ENCODE data around the gene HHAT.
A peak's percentile ranks its signal among the peaks of the same experiment; 100 is the strongest.

HHAT gene

GRCh38 chr1:210328746-210329503, at the start of gene HHAT:
TSS of gene HHAT (plus strand) at chr1:210328902. CDS start at chr1:210348976, 20,074 bp downstream.
- in situ Hi-C loops (cut with HindIII; ENCODE audit: low pct_unique_long_range_greater_than_20kb, low sequenced_read_pairs), result no loop called here
- 0 out of 2 replicates have a peak, but pooled peaks have one; percentile 31 for TF ChIP-seq JUND (IDR thresholded peaks at IDR 0.05; ENCODE audit: low read depth)
- DNase-seq (ENCODE audit: low read depth in 1 of 2, low spot score in 1 of 2), result peak; percentile 90 to 92

DNA sequence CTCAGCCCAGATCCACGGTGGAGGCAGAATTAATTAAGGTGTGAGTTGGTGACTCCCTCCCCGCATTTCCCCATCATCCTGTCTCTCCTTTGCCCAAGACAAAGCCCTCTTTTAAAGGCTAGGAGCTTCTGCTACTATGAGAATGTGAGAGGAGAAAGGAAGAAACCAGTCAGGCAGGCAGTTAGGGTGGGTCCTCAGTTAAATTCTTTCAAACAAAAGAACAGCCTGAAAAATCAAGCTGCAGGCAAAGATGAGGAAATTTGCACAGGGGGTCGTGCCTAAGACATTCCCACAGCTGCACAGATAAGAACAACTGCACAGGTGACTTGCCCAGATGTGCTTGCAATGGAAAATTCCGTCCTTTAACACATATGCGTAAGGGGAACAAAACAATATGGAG, 48.5 kb upstream of the HHAT start:
- no peak for DNase-seq (ENCODE audit: low read depth in 1 of 2, low spot score in 1 of 2)
- in situ Hi-C loops (cut with HindIII; ENCODE audit: low pct_unique_long_range_greater_than_20kb, low sequenced_read_pairs), result no loop called here
- TF ChIP-seq JUND (IDR thresholded peaks at IDR 0.05; ENCODE audit: low read depth), result no peak

DNA sequence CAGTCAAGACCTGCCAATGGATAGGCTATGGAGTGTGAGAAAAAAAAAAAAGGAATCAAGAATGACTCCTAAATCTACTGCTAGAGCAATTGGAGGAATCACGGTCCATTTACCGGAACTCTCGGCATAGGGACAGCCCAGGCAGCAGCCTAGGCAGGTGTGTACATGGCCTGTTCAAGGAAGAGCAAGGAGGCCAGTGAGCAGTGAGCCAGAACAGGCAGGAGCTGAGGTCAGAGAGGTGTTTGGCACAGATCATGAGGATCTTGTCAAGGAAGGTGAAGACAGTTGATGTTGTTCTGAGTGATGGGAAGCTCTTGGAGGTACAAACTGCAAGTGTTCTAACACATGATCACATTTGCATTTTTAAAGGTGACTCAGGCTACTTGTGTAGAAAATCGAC, 40.6 kb upstream of the HHAT start:
- in situ Hi-C loops (cut with HindIII; ENCODE audit: low pct_unique_long_range_greater_than_20kb, low sequenced_read_pairs), result no loop called here
- no peak for TF ChIP-seq JUND (IDR thresholded peaks at IDR 0.05; ENCODE audit: low read depth)
- no peak for DNase-seq (ENCODE audit: low read depth in 1 of 2, low spot score in 1 of 2)

- in situ Hi-C loops (cut with HindIII; ENCODE audit: low pct_unique_long_range_greater_than_20kb, low sequenced_read_pairs), result no loop called here
- no peak for DNase-seq (ENCODE audit: low read depth in 1 of 2, low spot score in 1 of 2)
- no peak for TF ChIP-seq JUND (IDR thresholded peaks at IDR 0.05; ENCODE audit: low read depth)
Measured at GRCh38 chr1:210289248-210289647, 39.5 kb upstream of the HHAT start.

- in situ Hi-C loops (cut with HindIII; ENCODE audit: low pct_unique_long_range_greater_than_20kb, low sequenced_read_pairs), result no loop called here
- DNase-seq (ENCODE audit: low read depth in 1 of 2, low spot score in 1 of 2), result no peak
- no peak for TF ChIP-seq JUND (IDR thresholded peaks at IDR 0.05; ENCODE audit: low read depth)
Measured at GRCh38 chr1:210291081-210291764, 37.5 kb upstream of the HHAT start.

- DNase-seq (ENCODE audit: low read depth in 1 of 2, low spot score in 1 of 2), result no peak
- in situ Hi-C loops (cut with HindIII; ENCODE audit: low pct_unique_long_range_greater_than_20kb, low sequenced_read_pairs), result no loop called here
- TF ChIP-seq JUND (IDR thresholded peaks at IDR 0.05; ENCODE audit: low read depth), result no peak
Measured at GRCh38 chr1:210291786-210292230, 36.9 kb upstream of the HHAT start.

DNA sequence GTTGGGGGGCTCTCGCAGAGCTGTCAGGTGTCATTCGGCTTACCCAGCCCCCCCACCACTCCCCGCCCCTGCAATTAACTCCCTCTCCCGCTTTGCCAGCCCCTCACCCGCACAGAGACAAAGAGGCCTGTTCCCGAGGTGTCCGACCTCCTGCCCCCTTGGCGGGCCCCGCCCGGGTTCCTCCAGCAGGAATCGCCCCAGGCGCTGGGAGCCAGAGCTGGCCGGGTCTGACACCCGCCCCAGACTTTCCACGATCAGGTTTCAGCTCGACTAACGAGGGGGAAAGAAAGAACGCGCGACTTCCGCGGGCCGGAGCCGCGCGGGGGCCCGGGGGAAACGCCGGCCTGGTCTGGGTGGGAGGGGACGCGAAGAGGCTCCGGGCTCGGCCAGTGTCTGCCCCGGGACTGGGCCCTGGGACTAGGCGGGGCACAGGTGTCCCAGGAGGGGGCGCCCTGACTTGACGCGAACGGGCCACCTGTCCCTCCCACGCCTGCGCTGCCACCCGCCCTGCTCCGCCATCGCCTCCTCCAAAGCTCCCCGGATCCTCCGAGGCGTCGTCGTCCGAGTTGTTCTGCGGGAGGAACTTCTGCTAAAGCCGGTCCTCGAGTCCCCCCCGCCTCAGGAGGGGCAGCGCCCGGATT, 36.4 kb upstream of the HHAT start:
- in situ Hi-C loops (cut with HindIII; ENCODE audit: low pct_unique_long_range_greater_than_20kb, low sequenced_read_pairs), result no loop called here
- peak; percentile 88 to 96 for DNase-seq (ENCODE audit: low read depth in 1 of 2, low spot score in 1 of 2)
- no peak for TF ChIP-seq JUND (IDR thresholded peaks at IDR 0.05; ENCODE audit: low read depth)

GRCh38 chr1:210293171-210293607, 35.5 kb upstream of the HHAT start:
- in situ Hi-C loops (cut with HindIII; ENCODE audit: low pct_unique_long_range_greater_than_20kb, low sequenced_read_pairs), result no loop called here
- no peak for TF ChIP-seq JUND (IDR thresholded peaks at IDR 0.05; ENCODE audit: low read depth)
- DNase-seq (ENCODE audit: low read depth in 1 of 2, low spot score in 1 of 2), result peak in 1 of 2 experiments; percentile 30

DNA sequence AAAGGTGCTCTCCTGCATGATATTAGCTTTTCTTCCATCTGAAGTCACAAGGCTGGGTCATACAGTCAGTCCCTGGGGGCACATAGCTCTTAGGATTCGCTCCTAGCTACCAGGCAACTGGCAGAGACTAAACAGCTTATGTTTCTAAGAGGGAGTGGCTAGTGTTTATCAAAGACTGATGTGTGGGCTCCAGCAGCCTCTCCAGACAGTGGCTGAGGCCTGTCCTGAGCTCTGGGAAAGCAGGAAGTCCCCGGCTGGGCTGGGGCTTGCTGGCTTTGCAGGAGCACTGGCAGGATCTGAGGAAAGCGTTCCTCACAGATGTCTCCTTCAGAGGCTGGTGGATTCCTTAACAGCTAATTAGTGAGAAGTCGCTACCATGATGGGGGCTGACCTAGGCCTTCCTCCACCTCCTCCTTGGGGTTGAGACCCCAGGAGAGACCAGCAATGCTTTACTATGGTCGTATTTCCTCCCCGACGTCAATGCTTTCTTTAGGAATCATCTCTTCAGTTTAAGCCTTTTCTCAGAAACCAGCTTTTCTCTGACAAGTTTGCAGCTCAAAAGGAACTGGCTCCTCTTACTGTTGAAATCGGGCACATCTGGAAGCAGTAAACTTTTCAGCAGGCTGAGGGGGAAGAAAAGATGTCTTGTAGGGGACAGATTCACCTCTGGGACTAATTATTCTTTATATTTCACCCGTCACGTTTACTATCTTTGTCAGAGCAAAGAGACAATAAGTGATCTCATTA, 33.5 kb upstream of the HHAT start:
- DNase-seq (ENCODE audit: low read depth in 1 of 2, low spot score in 1 of 2), result no peak
- in situ Hi-C loops (cut with HindIII; ENCODE audit: low pct_unique_long_range_greater_than_20kb, low sequenced_read_pairs), result no loop called here
- no peak for TF ChIP-seq JUND (IDR thresholded peaks at IDR 0.05; ENCODE audit: low read depth)

DNA sequence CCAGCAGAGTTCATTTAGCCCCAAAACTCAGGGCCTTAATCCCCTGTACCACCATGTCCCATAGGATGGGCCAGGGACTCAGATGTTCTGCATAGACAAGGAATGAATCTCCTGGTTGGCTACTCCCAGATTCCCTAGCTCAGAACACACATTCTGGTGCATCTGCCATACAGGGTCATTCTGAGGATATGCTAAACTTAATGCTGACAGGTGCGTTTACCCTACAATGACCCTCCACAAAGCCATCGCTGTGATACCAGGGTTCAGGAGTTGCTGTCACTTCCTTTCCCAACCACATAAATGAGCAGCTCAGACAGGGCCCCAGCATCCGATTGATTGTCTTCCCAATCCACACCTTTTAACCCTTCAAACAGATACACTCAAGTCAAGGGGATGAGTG, 32.0 kb upstream of the HHAT start:
- TF ChIP-seq JUND (IDR thresholded peaks at IDR 0.05; ENCODE audit: low read depth), result no peak
- DNase-seq (ENCODE audit: low read depth in 1 of 2, low spot score in 1 of 2), result no peak
- in situ Hi-C loops (cut with HindIII; ENCODE audit: low pct_unique_long_range_greater_than_20kb, low sequenced_read_pairs), result no loop called here

- DNase-seq (ENCODE audit: low read depth in 1 of 2, low spot score in 1 of 2), result no peak
- in situ Hi-C loops (cut with HindIII; ENCODE audit: low pct_unique_long_range_greater_than_20kb, low sequenced_read_pairs), result no loop called here
- no peak for TF ChIP-seq JUND (IDR thresholded peaks at IDR 0.05; ENCODE audit: low read depth)
Measured at GRCh38 chr1:210298296-210298695, 30.4 kb upstream of the HHAT start.

GRCh38 chr1:210298936-210299335, 29.8 kb upstream of the HHAT start:
- DNase-seq (ENCODE audit: low read depth in 1 of 2, low spot score in 1 of 2), result no peak
- TF ChIP-seq JUND (IDR thresholded peaks at IDR 0.05; ENCODE audit: low read depth), result no peak
- in situ Hi-C loops (cut with HindIII; ENCODE audit: low pct_unique_long_range_greater_than_20kb, low sequenced_read_pairs), result no loop called here
